Fibroblast of skin of abdomen (primary cell): ENCODE results near the gene POLR2E.
"Not testable (repeated sequence)": the region's sequence is repeated elsewhere in the genome, so short reads cannot be mapped to it uniquely, and the experiment has no call there.

ENCODE experiments used
- DNase-seq: peaks from one replicate; pipeline ENCODE4 v3.0.0-alpha.2; 2013

Gene POLR2E

DNA sequence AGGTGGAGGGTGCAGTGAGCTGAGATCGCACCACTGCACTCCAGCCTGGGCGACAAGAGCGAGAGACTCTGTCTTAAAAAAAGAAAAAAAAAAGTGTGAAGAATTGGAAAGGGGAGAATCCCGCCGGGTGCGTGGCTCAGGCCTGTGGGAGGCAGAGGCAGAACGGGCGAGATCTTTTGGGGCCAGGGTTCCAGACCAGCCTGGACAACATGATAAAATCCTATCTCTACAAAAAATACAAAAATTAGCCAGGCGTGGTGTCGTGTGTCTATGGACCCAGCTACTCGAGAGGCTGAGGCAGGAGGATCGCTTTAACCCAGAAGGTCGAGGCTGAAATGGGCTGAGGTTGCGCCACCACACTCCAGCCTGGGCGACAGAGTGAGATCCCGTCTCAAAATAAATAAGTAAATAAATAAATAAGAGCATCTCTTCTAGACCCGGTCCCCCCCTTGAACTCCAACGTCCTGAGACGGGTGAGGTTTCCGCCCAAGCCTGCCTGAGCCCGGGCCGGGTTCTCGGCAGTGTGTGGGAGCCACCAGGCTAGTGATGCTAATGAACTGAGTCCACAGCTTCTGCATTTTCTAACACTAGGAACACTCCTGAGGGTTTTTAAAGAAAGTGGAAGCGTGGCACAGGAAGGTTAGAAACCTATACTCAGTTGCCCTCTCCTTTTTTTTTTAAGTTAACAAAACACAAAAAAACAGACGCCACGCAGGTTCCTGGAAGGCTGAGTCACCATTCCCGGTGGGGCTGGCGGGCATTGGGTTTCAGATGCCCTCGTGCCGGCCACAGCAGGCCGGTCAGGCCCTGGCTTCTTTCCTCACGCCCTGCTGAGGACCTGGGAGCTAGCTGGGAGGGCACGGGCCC is 30.7 kb upstream of the POLR2E start:
- no peak for DNase-seq

GRCh38 chr19:1123885-1124677 is 28.9 kb upstream of the POLR2E start:
- no peak for DNase-seq

GRCh38 chr19:1123381-1123780 is 28.2 kb upstream of the POLR2E start:
- no peak for DNase-seq

DNA sequence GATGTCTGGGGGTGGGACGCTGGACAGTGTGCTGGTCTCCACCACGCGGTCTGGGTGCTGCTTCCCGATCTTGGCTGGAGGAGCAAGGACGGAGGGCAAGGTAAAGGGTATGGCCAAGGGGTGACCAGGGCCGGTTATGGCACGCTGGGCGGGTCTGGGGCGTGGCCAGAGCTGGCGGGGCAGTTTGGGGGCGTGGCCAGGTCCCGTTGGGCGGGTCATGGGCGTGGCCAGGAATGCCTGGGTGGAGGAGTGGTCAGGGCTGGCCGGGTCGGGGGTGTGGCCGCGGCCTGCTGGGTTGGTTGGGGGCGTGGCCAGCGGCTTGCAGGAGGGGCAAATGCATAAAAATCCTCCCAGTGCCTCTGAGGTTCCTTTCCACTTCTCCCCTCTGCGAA is 27.8 kb upstream of the POLR2E start:
- DNase-seq, result peak; percentile 50

DNA sequence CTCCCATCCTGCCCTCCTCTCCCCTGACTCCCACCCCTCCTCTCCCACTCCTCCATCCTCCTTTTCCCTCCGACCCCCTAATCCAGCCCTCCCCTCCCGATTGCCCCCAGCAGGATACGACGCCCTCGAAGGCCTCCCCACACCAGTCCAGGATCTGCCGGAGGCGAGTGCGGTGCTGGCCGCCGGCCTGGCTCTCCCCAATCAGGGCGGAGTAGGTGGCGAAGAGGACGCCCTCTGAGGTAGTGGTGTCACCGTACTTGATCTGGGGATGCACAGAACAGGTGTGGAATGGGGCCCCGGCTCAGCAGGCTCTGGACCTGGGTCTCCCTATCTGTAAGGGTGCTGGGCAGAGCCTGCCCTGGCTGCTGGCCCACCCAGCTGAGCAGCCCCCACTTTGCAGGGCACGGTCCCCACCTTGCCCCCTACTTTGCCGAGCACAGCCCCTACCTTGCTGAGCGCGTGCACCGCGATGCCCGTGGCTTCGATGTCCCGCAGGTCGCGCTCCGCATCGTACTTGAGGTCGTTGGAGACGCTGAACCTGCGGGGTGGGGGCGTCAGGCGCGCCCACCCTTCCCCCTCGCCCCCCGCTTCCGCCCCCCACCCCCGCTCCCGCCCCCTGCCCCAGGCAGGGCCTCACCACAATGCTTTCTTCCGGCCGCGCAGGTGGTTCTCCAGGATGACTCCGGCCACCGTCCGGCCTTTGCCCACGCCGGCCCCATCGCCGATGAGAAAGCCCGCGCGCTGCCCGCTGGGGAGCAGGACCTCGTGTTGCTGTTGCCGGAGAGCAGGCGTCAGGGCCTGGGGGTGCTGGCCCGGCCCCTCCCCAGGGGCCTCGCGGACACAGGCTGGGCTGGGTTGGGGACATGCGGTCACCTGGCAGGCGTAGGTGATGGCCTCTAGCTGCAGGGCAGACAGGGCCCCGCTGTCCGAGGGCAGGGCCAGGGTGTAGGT is 27.1 kb upstream of the POLR2E start:
- no peak for DNase-seq

- DNase-seq, result no peak
Measured at GRCh38 chr19:1121395-1121794, 26.2 kb upstream of the POLR2E start.

DNA sequence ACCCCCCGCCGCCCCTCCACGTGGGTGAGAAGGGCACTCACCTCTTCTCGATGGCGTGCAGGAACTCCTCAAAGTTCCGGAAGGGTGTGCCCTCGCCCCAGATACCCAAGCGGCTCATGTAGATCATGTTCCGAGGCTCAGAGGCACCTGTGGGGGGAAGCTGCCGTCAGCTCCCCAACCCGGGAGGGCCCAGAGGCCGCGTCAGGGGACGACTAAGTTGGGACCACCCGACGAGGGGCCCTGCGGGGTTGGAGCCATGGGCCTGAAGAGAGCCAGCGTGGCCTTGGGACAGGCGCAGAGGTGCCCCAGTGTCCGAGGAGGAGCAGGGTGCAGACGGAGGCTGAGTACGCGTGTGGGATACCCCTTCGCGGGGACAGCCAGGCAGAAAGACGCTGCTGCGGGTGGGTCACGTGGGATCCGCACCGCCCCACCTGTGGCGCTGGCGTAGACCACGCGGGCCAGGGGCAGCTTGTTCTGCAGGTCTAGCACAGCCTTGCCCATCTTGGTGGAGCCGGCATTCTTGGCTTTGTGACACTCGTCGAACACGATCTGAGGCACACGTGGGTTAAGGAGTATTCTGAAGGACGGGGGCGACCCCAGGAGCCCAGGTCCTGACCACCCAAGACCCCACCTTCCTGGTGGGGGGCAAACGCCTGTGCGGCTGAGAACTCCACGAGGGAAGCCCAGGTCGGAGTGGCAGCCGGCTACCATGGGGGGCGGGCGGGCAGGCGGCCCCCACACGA is 24.5 kb upstream of the POLR2E start:
- DNase-seq, result no peak

DNA sequence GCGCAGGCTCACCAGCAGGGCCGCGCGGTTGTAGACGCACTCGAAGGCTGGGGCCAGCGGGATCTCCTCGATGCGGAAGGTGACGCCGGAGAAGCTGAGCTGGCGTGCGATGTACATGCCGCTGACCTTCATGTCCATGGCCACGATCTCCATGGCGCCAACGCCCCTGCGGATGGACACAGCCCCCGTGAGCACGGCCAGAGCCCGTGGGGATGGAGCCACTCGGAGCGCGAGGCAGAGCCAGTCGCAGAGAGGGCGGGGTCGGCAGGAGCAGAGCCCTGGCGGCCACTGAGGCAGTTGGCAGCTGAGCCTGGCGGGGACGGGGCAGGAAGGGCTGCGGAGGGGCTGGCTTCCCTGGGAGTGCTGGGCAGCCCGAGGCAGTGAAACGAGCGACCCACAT is 23.8 kb upstream of the POLR2E start:
- DNase-seq, result no peak

DNA sequence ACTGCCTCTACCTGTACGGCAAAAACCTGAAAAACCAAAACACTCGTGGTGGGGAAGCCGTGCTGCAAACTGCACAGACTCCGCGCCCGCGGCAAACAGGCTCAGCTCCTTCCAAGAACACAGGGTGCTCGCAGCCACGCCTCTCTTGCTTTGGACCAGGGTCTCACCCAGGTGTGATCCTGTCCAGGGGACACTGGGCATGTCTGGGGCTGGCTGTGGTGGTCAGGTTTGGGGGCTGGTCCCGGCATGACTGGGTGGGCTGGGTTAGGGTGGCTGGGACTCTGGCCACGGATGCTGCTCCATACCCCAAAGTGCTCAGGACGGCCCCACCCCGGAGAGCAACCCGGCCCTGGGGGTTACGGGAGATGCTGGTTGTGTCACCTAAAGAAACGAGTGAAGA is 22.5 kb upstream of the POLR2E start:
- DNase-seq, result no peak

GRCh38 chr19:1116726-1117581 is 21.8 kb upstream of the POLR2E start:
- no peak for DNase-seq

GRCh38 chr19:1115646-1116420 is 20.7 kb upstream of the POLR2E start:
- no peak for DNase-seq

DNA sequence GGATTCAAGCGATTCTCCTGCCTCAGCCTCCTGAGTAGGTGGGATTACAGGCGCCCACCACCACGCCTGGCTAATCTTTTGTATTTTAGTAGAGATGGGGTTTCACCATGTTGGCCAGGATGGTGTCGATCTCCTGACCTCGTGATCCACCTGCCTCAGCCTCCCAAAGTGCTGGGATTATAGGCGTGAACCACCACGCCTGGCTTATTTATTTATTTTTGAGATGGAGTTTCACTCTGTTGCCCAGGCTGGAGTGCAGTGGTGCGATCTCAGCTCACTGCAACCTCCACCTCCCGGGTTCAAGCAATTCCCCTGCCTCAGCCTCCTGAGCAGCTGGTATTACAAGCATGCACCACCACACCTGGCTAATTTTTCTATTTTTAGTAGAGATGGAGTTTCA is 19.6 kb upstream of the POLR2E start:
- not testable (repeated sequence) for DNase-seq

- no peak for DNase-seq
Measured at GRCh38 chr19:1113986-1114483, 18.9 kb upstream of the POLR2E start.

DNA sequence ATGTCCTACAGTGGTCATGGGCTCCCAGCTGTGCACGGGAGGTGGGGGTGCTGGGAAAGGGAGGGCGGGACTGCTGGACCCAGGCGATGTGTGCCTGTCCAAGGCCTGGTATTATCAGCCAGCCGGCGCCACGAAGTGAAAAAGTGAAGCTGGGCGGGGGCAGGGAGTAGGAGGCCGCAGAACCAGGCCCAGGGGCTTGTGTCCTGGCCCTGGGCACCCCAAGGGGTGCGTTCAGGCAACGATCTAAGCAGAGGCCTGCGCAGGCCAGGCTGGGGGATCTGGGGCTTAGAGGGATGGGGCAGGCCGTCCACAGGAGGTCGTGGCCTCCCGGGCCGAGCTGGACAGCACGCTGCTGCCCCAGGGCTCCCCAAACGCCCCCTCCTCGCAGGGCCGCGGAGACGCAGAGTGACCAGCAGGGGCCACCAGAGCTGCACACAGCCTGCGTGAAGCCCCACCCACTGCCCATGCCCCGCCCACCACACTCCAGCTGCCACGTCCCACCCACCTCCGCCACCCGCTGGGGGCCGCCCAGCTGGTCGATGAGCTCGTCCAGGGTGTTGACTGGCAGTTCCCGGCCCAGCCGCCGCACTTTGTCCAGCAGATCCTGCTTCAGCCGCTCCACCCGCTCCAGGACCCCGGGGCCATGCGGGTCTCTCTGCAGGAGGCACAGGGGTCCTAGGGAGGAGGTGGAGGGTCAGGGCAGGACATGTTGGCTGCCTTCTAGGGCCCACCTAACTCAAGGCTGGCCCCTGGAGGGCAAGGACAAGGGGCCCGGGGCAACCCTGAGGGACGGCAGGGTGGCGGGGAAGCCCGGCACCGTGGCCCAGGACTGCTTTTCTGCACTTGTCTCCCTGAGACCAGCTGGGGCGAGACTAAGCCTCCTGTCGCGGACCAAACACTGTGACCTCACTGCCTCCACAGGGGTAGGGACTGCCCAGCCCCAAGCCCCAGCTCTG is 18.1 kb upstream of the POLR2E start:
- DNase-seq, result peak; percentile 92

- no peak for DNase-seq
Measured at GRCh38 chr19:1112268-1113029, 17.3 kb upstream of the POLR2E start.

DNA sequence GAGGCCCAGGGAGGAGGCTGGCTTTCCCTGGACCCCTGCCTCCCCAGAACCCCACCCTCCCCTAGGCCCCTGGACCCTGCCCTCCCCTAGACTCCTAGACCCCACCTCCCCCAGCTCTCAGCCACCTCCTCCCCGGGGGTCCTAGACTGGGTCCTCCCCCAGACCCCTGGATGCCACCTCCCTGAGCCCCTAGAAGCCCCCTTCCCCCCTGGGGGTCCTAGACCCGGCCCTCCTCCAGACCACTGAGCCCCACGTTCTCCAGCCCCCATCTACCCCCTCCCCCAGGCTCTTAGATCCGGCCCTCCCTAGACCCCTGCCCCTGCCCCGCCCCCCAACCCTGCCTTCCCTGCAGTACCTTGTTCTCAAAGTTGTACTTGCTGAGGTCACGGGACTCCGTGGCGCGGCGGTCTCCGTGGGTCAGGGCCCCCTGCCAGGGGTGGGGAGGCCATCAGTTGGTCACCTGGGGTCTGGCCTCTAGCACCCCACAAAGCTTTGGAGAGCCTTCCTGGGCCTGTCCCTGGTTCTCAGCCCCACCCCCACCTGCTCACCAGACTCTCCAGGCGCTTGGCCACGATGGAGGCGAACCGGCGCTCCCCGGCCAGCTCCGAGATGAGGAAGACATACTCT is 16.6 kb upstream of the POLR2E start:
- DNase-seq, result no peak
